T-helper 22 cell (primary cell): ENCODE measurements around the gene LIFR.
"Not testable (repeated sequence)": the region's sequence is repeated elsewhere in the genome, so short reads cannot be mapped to it uniquely, and the experiment has no call there.

Experiments used
- DNase-seq: peaks from one replicate; pipeline ENCODE4 v3.0.0-alpha.2; 2020; ENCODE audit warnings: low read depth

LIFR gene

DNA sequence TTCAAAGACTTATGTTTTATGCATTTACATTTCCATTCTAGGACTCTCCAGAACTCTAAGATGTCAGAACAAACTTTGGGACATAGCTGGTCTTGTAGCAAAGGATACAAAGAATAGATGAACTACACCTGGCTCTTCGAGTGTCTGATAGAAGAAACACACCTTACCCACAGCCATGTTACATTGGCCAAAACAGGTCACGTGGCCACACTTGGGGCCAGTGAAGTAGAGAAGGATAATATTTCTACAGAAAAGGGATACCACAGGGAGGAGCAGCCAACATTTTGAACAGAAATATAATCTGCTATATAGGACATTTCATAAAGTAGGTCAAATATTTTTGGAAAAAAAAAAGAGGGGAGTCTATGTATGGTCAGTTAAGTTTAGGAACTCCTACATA, 22.7 kb upstream of the LIFR start:
- DNase-seq = no peak

DNA sequence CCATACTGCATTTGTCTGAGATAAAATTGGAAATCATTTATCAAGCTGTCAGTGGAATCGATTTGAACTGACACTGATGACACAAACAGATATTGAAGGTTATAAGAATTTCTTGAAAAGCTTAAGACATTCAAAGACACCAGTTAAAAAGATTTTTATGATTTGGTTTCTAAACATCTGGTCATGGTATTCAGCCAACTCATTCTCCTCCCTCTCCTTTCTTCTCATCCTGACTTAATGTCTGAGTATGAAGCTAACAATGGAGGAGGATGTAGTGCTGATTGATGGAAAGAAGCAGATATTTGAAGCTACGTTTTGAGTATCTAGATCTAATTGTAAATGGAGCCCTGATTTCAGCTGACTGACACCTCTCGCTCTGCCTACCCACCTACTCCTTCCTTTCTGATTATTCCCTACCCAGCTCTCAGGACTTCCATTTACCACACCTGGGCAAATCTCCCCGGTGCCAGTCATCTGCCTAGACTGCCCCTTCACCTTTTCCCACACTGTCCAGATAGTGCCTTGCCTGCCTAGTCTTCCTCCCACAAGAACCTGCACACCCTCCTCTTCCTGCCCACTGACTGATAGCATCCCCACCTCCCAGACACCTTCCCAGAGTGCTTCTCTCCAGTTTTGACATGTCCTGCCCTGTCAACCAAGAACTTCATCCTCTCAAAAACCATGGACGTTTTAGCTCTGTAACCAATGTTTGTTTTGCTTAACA, 20.7 kb upstream of the LIFR start:
- DNase-seq = no peak

DNA sequence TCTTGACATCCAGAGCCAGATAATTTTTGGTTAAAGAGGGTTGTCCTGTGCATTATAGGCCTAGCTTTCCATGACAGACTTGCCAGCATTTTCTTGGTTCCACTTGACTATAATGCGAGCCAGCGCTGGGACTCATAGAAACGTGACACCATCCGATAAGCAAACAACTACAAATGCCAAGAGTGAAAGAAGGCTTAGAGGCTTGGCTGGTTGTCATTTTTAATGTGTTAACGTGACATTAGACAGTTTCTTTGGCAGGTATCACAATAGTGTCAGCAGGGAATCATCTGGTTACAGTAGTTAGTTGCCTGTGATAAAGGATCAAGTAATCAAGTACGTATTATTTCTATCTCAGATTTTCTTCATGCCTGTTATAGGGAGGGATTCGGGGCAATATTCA, 20.0 kb upstream of the LIFR start:
- DNase-seq = no peak

DNA sequence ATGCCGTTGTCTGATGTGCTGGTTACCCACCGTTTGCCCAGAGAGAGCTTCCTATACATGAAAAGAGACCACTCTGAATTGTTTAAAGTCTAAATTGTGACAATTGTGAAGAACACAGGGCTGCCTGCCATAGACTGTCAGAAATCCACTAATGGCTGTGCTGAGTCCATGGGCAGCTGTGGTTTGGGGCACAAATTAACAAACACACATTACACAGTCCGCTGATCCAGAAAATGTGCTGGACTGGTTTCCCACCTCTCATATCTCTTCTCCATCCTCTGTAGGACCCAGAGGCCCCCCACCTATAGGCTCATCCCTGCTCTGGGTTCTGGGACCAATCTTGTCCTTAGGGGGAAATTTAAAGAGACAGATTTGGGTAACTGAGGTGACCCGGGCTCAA, 19.0 kb upstream of the LIFR start:
- no peak for DNase-seq

DNA sequence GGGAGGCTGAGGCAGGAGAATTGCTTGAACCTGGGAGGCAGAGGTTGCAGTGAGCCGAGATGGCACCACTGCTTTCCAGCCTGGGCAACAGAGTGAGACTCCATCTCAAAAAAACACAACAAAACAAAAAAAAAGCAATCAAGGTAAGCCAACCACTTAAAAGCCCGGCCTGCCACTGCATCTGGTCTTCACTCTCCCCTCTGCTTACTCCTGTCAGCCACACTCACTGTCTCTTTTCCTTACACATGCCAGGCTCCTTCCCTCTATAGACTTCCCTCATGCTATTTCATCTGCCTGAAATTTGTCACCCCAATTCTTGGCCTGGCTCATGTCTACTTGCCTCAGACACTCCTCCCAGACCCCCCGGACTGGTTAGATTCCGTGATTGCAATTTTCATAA, 17.6 kb upstream of the LIFR start:
- no peak for DNase-seq

DNA sequence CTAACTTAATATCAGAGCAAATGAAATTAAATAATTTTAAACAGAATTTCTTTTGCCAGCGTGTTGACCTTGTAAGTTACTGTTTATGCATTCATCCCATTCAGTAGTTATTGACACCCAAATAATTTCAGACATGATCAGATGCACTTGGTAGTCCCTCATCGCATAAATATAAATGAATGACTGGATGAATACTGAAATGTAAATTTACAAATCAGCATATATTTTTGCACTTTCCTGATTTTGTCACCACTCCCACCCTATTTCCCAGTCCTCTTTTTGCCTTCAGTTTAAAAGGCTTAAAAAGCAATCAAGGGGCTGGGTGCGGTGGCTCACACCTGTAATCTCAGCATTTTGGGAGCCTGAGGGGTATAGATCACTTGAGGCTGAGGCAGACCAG, 17.1 kb upstream of the LIFR start:
- no peak for DNase-seq

DNA sequence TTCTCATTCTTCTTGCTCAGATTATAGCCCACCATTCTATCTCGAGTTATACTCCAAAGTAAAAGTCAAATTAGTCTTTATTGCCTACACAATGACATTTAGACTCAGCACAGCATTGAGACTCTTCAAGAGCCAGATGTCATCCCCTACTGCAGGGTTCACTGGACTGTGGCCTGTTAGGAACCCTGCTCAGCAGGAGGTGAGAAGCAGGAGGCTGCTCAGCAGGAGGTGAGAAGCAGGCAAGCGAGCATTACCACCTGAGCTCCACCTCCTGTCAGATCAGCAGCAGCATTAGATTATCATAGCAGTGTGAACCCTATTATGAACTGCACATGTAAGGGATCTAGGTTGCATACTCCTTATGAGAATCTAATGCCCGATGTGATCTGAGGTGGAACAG, 12.7 kb upstream of the LIFR start:
- DNase-seq = no peak

DNA sequence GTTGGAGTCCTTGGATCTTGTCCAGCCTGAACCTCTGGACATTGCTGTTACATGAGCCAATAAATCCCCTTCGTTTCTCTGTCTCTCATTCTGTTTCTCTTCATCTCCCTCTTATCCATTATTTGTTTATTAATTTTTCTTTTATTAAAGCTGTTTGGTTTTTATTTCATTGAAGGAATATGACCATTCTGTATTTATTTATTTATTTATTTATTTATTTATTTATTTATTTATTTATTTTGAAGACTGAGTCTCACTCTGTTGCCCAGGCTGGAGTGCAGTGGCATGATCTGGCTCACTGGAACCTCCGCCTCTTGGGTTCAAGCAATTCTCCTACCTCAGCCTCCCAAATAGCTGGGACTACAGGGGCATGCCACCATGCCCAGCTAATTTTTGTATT, 10.9 kb upstream of the LIFR start:
- DNase-seq = not testable (repeated sequence)

DNA sequence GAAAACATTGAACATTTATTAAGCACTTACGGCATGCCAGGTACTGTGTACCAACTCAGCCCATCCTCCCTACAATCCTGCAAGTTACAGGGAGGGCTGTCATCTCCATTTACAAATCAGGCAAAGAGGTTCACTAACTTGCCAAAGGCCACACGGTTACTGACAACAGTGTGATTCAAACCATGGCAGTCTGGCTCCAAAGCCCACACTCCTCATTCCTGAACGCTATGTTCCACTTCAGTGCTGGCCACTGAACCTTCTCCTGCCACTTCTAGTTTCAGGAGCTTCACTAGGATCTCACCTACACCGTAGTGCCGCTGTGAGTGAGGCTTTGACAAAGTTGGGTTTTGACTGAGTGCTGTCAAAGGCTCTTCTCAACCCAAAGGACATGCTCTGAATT, 7.2 kb upstream of the LIFR start:
- no peak for DNase-seq

DNA sequence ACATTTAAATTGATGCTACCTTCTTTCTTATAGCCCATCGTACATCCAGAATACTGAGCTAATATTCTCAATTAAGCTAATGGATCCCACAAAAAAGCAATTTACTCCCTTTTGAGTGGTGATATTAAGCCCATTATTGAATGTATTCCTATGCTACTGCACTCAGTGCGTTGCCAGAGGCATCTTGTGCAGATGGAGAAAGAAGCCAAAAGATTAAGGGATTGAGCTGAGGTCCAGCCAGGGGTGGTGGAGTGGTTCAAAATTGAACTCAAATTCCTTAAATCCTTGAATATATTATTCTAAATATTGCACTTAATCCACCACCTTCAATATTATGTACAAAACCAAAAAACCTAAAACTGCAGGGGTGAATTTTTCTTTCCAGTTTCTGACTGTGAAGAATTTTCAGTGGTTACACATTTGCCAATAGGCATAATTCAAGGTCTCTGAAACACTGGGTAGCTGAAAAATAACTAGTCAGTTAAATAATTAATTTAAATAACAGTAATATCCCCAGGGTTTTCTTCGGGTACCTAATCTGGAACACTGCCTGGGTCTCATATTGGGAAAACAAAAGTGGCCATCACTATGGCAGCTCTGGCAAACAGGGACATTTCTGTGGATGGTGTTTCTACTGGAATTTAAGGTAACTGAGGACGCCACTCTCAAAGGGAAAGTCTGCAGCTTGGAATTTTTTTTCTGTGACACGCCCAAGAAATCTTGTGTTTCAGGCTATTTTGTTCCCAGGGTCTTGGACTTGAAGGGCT, 6.2 kb upstream of the LIFR start:
- DNase-seq = no peak

DNA sequence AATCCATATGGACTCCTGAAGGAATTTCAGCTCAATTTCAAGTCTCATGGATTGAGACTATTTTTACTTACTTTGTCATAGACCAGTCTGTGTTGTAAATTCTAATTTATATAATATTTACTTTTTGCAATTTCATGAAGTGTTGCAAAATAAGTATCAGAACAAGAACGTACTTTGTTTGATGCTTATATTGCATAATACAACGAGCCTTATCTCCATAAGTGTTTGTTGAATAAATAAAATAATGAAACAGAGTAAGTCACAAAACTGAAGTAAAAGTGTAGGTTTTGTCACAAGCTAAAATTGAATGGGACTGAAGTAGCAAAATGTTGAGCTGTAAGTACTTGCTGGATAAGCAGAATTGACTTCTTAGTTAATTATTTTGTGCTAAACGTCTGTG, 3.0 kb upstream of the LIFR start:
- DNase-seq = no peak

DNA sequence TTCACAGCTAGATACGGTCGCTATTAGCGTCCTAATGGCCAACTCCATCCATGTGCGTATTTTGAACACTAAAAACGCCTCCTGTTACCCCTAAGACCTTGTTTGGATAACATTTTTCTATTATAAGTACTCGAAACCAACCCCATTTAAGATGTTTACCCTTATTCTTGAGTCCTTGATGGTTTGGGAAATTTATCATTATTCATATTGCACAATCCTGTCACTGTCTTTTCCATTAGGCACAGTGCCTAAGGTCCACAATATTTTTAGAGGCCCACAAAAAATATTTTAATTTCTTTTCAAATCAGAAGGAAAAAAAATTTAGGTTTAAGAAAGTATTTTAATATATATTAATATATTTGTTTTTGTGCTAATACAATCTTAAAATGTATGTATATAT, 1.3 kb upstream of the LIFR start:
- no peak for DNase-seq

DNA sequence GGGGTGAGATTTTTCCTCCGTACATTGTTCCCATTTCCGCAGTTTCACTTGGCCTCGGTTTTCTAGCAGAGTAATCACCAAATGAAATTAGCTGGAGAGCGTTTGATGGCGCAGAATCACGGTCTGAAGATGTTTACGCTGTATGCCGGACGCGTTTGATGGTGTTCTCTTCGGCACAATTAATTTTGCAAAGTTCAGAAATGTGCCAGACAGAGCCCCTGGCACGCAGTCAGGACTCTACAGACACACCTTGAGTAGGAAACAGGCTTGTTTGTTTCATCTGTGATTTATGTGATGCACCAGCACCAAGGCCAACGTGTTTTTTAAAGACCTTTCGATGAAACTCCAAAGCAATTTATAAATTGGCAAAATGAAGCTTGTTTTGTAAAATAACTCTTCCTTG, 863 bp upstream of the LIFR start:
- DNase-seq = no peak

DNA sequence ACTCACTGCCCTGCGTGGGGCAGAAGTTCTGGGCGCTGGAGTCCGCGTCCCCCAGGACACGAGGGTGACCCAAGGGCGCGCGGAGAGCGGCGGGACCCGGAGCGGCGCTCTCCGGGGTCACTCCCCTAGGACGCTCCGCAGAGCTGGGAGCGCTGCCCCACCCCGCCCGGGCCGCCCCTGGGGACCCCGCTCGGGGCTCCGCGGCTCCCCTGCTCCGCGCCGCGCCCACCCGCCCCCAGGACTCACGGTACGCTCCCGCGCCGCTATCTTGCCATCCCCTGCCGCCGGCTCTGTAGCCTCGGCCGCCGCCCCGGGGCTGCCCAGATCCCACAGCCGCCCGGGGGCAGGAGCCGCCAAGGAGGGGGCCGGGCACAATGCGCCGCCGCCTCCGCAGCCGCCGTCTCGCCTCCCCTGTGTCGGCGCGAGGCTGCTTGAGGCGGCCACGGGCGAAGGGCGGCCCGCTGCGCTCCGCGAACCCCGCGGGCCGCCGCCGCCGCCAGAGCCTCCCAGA, 303 bp downstream of the LIFR start:
- DNase-seq = no peak

DNA sequence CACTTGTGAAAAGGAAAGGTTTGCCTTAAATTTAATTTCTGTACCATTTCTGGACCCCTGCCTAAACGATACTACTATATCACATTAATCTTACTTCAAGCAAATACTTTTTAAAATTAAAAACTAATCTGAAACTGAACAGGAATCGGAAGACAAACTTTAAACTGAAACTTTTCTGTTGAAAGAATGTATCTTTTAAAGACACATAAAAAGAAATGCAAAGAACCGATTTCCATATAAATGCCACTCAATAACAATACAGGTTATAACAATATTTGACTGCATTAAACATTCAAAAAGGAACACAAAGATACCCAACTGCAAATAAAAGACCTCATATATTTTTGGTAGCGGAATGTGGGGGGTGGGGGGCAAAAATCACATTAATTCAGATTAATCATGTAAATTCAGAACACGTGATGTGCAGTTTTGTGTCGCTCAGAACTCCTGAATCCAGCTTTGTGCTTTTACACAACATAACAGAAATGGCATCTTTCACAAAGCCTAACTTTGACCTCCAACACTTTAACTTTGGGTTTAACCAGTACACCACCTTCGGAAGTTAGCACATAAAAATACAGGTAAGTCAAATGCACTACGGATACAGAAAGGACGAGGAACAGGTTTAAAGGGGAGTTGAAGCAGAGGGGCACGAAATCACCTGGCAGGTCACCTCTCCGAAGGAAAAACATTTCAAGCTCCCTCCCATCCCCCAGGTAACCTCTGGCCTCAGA, 925 bp downstream of the LIFR start:
- no peak for DNase-seq

DNA sequence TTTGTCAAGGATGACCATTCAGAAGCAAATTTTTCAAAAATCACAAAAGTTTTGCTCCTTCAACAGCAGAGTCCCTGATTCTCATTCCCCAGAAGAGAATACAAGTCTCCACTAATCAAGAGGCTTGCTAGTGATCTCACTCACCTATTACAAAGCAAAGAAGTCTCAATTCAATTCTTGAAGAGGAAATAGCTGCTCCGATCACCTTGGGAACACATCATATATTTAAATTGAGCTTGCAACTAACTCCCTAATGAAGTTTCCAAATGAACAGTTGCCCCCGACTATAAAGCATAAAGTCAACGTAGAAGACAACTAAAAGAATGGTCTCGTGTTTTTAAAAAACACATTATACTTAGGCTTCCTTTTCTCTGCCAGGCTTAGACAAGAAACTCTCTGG, 1.6 kb downstream of the LIFR start:
- DNase-seq = no peak

DNA sequence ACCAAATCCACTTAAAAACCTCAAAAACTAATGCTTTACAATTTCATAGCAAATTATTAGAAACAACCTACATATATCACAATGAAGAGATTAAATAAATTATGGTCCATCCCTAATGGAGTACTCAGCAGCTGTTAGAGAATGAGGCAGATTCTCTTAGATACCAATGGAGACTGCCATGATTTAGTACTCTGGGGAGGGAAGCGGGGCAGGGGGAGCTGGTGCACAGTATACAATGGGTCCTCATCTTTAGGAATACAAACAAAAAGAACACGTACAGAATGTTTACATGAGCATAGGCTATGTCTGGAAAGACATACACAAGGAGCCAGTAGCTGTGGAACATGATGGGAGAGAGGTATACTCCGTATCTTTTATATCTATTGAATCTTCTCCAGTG, 2.0 kb downstream of the LIFR start:
- DNase-seq = no peak

DNA sequence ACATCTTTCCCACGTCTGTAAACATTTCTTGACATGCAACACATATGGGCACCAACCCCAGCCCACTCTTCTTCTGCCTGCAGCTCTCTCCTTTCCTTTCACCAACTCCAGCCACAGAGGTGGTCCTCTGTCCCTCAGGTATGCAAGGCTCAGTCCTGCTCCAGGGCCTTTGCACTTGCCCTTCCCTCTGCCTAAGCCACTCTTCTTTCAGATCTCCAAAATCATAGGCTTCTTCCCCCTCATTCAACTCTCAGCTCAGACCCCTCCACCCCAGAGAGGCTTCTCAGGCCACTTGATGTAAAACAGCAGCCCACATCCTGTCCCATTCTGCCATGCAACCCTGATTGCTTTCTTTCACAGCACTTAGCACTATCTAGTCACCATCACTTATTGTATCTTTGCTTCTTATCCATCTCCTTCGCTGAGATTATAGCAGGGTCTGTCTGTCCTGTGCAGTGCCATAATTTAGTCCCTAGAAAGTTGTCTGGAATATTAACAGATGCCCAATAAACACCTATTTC, 3.4 kb downstream of the LIFR start:
- no peak for DNase-seq

DNA sequence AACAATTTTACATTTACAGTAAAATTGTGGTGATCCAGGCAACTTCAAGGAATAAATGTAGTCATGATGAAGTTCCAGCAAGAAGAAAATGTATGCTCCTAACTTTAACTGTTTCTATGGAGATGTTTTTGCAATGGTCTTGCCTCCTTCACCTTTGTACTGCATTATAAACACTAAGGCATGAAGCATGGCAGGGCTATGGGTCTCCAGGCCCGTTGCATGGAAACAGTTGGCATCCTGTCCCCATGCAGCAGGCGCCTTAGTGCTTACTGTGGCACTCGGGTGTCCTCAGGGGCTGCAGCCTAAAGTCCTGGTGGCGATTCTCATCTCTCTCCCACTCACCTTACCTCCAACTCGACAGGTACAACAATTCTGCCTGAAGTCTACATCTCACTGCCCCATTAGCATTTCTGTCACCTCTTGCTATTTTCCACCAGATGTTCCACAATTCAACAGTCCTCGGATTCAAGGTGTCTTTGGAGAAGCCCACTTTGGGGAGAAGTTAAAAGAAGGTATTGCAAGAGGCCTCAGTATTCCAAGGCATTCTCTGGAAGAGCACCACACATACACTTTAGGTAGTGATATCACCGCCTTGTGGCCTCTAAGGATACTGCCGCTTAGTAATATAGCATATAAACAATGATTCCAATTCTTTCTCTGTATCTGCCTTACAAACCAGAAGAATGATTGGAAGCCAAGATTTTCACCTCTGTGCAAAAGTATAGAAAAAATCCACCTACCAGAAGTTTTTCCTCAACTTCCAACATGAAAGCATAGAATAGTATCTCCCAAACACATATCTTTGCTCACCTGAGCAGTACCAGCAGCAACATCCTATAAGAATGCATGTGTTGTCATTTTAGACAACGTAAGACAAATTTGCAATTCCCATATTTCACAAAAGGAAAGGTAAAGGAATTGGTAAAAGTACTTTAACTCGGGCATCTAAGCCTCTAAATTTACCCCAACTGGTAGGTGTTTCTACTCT, 5.1 kb downstream of the LIFR start:
- no peak for DNase-seq

DNA sequence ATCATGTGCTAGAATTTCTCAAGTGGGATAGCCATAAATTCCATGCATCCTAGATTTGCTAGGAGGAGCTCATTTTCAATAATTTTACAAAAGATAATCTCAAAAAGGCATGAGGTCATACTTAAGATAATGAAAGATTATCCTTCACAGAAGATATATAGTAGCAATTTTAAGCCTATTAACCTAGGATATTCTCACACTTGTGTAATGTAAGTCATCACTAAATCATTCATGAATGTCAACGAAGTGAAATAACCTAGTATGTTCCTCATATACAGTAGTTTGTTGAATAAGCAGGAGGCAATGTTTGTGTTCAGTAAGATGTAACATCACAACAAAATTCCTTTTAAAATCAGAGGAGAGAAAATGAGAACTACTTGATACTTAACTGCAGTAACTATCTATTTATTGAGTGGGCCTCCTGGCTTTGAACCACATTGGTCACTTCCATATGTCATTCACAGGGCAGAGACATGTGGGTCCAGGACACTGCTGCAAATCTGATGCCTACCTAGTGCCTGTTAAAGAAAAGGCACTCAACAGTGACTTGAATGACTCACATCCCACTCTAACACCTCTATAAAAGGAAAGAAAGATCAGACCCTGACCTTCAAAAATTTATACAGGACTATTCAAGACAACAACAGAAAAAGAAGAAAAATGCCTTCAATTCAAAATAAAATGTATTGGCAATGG, 8.2 kb downstream of the LIFR start:
- no peak for DNase-seq

DNA sequence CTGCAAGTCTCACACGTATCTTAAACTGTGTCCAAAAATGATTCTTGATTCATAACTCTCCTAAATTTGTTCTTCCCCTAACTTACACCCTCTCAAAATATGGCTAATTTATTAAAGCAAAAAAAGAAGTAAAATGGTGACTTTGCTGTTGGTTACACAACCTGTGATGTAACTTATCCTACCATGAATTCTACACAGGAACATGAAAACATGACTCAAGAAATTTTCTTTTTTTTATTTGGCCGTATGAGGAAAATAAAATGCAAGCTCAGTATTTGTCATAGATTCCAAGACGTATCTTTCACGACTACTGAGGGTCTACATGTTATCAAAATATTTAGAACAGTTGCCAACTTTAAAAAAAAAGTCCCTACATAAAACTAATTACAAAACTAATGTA, 9.2 kb downstream of the LIFR start:
- no peak for DNase-seq
